HG03064 (cell line): ENCODE data around the gene MRPL27.
A peak's percentile ranks its signal among the peaks of the same experiment; 100 is the strongest.
"Not testable (repeated sequence)": the region's sequence is repeated elsewhere in the genome, so short reads cannot be mapped to it uniquely, and the experiment has no call there.

Experiments
- ATAC-seq: cut with Tn5 transposase; IDR thresholded peaks from one replicate; pipeline ENCODE4 v1.9.1; 2021; ENCODE audit warnings: low read depth; ENCODE audit not compliant: unreplicated experiment

The MRPL27 gene

GRCh38 chr17:50372758-50373556 is at the start of gene MRPL27, which contains the start of gene EME1:
MRPL27 (minus strand) TSS chr17:50373184; CDS start chr17:50373170, 14 bp downstream.
EME1 (plus strand) TSS chr17:50373229; CDS start chr17:50375209, 1,980 bp downstream.
- ATAC-seq = peak; percentile 70

DNA sequence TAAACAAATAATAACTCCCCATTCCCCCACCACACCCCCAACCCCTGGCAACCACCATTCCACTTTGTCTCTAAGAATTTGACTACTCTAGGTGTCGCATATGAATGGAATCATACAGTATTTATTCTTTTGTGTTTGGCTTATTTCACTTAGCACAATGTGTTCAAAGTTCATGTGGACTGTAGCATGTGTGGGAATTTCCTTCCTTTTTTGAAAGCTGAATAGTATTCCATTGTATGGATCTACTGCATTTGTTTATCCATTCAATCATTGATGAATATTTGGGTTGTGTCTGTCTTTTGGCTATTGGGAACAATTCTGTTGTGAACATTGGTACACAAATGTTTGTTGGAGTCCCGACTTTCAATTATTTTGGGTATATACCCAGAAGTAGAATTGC is 49.8 kb upstream of the MRPL27 start:
- ATAC-seq = no peak

DNA sequence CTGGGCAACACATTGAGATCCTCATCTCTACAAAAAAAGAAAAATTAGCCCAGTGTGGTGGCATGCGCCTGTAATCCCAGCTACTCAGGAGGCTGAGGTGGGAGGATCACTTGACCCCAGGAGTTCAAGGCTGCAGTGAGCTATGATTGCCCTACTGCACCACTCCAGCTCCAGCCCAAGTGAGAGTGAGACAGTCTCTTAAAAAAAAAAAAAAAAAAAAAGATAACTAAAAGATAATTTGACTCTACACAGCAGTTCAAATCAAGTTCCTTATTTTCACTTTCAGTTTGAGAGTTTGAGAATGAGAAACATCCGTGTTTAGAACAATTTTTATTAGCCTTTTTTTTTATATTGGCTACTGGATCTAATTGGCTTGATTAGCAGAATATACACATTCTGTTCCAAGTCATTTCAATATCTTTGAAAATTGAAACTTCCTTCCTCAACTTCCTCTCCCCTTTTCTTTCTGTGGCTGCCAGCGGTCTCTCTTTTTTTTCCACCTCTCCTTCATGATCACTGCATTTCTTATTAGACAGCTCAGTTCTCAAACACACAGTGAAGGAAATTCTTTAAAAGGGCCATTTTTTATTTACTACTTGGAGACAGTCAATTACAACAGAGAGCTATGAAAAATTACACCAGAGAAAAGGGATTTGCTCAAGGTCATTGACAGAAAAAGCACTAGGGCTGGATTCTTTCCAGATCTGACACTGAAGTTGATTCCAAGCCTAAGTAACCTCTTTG is 48.5 kb upstream of the MRPL27 start:
- no peak for ATAC-seq

DNA sequence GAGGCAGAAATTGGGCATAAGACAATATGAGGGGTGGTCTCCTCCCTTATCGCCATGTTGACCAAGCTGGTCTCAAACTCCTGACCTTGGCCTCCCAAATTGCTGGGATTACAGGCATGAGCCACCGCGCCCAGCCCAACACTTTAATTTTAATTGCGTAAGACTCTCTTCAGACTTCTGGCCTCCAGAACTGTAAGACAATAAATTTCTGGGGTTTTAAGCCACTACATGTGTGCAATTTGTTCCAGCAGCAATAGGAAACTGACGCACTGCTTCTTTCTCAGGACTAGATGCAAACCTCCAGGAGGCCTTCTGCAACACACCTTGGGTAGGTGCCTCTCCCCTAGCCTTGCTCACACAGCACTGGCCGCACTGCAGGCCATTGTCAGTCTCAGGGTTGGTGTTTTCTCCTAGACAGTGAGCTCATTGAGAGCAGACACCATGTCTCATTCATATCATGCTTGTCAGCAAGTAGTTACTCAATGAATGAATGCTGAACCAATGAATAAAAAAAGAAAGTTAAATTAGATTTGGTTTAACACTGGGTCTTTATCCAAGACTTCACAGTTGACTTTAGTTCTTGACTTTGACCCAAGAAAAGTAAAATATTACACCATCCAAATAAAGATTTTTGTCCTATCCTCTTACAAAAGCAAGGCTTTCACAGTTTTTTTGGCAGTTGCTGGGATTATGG is 47.6 kb upstream of the MRPL27 start:
- ATAC-seq = no peak

GRCh38 chr17:50419577-50419976 is 46.6 kb upstream of the MRPL27 start:
- ATAC-seq = not testable (repeated sequence)

DNA sequence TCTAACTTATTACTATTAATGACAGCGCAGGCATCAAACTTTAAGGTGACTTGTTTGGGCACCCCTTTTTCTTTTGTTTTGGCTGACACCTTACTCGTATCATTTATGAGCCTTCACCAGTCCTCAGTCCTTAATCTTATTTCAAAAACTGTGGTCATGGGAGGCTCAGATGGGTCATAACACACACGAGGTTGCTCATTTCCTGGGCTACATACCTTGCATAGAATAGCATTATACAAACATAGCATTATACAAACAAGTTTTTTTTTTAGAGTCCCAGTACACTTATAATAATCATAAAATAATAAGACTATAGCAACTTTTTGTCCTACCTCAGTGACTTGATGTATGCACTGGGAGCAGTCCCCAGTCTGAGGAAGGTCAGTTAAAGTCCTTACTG is 41.8 kb upstream of the MRPL27 start:
- ATAC-seq = no peak

DNA sequence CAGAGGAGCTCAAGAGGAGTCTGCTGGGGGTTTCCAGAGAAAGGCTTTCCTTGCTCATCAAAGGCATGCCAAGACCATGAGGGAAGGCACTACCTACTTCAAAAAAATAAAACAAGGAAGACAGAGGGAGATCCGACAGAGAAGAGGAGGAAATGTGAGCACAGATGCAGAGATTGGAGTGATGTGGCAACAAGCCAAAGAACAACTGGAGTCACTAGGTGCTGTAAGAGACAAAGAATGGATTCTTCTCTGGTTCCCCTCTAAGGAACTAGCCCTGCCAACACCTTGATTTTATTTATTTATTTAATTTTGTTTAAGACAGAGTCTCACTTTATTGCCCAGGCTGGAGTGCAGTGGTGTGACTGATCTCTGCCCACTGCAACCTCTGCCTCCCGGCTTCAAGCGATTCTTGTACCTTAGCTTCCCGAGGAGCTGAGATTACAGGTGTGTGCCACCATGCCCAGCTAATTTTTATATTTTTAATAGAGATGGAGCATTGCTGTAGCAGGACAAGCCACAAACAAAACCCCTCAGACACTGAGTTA is 39.3 kb upstream of the MRPL27 start:
- no peak for ATAC-seq

DNA sequence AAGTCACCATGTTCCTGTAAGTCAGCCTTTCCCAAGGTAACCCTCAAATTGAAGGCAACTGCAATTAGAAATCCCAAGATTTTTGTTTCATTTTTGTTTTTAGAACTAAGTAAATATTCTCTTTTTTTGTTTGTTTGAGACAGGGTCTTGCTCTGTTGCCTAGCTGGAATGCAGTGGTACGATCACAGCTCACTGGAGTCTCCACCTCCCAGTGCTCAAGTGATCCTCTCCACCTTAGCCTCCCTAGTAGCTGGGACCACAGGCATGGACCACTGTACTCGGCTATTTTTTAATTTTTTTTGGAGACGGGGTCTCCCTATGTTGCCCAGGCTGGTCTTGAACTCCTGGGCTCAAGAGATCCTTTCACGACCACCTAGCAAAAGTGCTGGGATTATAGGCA is 34.9 kb upstream of the MRPL27 start:
- no peak for ATAC-seq

DNA sequence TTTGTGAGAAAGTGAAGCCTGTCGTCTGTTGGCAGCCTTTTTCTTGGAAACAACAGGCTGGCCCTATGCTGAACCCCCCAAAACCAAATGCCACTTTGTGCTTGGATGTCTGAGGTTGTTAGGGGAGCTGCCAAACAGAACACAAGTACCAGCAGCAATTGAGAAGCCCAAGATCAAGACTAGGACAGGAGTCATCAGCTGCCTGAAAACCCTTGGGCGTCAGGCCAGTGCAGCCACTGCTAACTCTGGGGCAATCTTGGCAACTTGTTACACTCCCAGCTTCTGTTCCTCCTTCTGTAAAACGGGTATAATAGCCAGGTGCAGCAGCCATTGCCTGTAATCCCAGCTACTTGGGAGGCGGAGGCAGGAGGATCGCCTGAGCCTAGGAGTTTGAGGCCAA is 33.6 kb upstream of the MRPL27 start:
- ATAC-seq = no peak

GRCh38 chr17:50405351-50405750 is 32.4 kb upstream of the MRPL27 start:
- ATAC-seq = not testable (repeated sequence)

DNA sequence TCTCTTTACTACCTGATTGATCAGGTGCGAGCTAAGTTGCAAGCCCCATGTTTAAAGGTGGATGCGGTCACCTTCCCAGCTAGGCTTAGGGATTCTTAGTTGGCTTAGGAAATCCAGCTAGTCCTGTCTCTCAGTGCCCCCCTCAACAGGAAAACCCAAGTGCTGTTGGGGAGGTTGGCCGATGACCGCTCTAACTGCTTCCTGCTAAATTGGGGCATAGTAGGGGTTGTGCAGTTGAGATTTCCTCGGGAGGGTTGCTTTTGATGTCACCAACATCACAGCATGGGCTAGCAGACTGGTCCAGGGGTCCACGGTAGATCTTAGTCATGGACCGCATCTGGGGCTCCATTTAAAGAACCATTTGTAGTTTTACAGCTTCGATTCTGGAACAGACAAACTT is 26.6 kb upstream of the MRPL27 start:
- not testable (repeated sequence) for ATAC-seq

- ATAC-seq = not testable (repeated sequence)
These were observed 25.7 kb upstream of the MRPL27 start for GRCh38 chr17:50398672-50399071.

- no peak for ATAC-seq
These were observed 24.9 kb upstream of the MRPL27 start for GRCh38 chr17:50397919-50398285.

GRCh38 chr17:50397111-50397918 is 24.3 kb upstream of the MRPL27 start, which contains the start of gene LRRC59:
LRRC59 (minus strand) TSS chr17:50397523; CDS start chr17:50397317, 206 bp downstream.
- ATAC-seq = peak; percentile 84

GRCh38 chr17:50396261-50397110 is 23.5 kb upstream of the MRPL27 start:
- ATAC-seq = no peak

GRCh38 chr17:50394711-50395110 is 21.7 kb upstream of the MRPL27 start:
- ATAC-seq = no peak

DNA sequence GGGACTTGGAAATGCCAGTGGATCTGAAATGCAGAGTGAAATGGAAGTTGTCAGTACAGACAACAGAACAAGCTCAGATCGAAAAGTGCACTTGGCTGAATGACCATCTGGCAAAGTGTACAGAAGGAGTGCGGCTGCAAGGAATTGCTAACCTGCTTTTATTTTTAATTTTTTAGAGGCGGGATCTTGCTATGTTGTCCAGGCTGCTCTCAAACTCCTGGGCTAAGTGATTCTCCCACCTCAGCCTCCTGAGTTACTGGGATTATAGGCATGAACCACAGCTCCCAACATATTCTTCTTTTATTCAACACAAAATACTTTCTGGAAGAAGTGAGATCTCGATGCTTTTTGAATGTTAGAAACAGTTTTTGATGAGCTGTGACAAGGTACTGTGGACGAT is 20.7 kb upstream of the MRPL27 start:
- no peak for ATAC-seq

- no peak for ATAC-seq
These were observed 19.6 kb upstream of the MRPL27 start for GRCh38 chr17:50392621-50393020.

DNA sequence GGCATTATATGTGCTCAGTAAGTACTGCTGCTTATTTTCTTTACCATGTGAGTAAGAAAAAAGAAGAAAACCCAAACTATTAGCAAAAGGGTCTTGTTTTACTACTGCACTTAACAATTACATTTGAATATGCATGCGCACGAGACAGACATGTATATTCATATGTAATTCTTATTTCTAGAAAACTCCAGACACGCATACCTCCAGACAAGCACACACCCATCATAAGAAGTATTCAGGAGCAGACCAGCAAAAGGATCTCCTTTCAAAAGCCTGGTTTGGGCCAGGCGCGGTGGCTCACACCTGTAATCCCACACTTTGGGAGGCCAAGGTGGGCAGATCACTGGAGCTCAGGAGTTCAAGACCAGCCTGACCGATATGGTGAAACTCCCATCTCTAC is 16.6 kb upstream of the MRPL27 start:
- no peak for ATAC-seq
